Stromal cell of bone marrow (primary cell): Measurements from ENCODE around the gene ATP6V0E1.

Source experiments
- DNase-seq: peaks from one replicate; pipeline ENCODE4 v3.0.0-alpha.2; 2012; ENCODE audit warnings: low read depth

The ATP6V0E1 gene

DNA sequence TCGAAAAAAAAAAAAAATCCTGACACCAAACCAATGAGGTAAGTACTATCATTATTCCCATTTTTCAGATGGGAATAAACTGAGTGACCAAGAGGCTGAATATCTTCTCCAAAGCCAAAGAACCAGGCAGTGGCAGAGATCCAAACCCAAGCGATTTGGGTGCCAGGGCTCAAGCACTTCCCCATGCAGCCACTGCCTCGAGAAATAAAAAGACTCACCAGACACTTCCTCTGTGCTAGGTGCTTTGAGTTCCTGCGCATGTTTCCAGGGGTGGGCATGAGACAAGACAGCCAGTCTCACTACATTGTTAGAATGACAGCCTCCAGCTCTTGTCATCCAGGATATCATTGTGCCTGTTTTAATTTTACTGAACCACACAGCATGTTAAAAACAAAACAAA, 26.6 kb upstream of the ATP6V0E1 start:
- DNase-seq = no peak

DNA sequence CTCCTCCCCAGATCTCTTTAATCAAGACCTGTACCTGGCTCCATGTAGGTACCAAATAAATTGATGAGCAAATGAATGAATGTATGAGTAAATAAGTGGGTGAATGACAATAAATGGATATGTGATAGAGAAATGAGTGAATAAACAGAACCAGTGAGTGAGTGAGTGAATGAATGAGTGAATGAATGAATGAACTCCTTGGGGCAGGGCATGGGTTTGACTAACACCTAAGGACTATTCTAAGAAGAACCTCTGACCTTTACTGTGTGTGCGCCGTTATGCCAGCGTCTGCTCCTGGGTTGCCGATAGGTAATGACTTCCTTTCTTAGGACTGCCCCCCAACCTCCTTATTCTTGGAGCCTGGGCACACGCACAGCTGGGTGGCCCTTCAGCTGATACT, 26.1 kb upstream of the ATP6V0E1 start:
- no peak for DNase-seq

DNA sequence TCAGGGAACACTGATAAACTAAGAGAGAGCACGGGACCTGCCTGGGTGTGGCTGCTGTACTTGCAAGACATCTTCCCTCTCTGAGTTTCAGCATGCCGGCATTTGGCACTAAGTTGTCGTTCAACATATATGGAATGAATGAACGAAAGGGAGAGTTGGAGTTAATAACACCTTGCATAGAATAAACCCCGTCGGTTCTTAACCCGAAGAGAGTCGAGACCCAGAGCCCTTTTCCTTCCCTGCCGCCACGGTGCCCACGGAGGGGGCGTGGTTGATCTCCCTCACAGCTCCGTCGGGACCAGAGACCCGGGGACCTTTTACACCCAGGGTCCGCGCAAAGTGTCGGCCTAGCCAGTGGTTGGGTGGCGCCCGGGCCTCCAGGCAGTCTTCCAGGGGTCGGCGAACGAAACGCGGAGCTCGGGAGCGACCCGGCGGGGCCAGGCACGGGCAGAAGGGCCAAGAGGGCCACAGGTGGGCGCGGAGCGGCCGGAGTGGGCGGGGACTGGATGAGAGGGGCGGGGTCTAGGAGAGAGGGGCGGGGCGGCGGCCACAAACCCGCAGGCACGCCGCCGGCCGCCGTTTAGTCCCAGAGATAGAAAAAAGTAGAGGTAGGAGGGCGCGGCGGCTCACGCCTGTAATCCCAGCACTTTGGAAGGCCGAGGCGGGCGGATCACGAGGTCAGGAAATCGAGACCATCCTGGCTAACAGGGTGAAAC, 25.1 kb upstream of the ATP6V0E1 start:
- no peak for DNase-seq

DNA sequence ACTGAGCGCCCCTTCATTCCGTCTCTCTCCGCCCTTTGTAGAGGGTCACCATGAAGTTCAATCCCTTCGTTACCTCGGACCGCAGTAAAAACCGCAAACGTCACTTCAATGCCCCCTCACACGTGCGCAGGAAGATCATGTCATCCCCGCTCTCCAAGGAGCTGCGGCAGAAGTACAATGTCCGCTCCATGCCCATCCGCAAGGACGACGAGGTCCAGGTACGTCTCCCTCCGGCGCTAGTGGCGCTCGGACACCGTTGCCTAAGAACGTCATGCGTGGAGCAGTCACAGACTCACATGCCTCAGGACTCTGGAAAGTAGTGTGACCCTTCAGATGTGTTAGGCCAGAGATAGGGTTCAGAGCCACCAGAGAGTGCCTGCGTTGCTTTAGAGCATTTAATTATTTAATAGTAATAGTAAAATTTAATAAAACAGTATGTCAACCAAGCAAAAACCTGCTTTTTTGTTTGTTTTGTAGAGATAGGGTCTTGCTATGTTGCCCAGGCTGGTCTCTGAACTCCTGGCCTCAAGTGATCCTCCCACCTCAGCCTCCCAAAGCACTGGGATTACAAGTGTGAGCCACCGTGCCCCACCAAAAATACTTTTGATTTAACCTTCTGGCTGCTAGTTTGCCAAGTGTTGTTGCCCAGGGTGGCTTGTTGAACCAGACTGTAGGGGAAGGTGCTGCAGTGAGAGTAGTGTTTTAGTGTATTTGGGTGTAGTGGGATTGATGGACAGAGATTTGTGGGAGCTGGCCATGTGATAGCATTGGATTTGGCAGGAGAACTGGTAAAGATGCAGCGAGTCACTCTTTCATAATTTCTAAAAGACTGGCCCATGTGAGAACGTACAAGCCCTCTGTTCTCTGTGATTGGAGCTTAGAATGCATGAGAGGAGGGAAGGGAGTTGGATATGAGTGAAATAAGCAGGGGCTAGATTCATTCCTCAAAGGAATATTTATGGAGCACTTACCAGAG, 23.5 kb upstream of the ATP6V0E1 start:
- DNase-seq = no peak

DNA sequence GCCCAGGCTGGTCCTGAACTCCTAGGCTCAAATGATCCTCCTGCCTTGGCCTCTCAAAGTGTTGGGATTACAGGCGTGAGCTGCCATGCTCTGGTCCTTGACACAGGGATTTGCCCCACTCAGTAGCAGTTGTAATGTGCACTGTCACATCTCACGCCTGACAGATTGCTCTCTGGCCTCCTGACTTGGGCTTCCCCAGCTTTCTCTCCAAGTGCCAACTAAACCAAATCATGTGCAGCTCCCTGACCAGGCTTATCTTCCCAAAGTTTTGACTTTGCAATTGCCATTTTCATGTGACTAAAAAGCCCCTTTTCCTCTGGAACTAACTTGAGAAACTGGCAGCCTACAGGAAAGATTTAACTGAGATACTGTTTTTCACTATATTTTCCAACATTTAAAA, 13.7 kb upstream of the ATP6V0E1 start:
- DNase-seq = no peak

DNA sequence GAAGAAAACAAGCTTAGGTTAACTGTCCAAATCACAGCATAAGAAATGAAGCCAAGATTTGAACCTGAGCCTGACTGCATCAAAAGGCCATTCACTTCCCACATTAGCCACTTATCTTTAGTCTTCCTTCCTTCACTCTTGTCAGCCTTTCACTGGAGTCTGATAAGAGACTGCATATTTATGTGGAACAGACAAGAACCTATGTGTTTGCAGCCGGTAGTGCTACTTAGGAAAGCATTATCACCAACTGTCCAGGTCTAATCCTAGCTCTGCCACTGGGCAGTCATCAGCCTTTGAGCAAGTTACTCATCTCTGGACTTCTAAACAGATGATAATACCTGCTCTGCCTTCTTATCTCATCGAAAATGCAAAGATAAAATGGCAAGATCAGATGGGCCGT, 12.1 kb upstream of the ATP6V0E1 start:
- no peak for DNase-seq

DNA sequence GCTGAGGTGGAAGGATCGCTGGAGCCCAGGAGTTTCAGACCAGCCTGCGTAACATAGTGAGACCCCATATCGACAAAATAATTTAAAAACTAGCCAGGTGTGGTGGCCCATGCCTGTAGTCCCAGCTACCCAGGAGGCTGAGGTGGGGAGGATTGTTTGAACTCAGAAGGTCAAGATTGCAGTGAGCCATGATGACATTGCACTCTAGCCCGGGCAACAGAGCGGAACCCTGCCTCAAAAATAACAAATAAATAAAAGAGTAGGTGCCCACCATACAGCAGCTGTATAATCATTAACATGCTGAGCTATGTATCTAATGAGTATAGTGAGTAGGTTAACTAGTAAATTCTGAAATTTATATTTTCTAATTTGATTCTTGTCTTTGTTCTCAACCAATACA, 11.0 kb upstream of the ATP6V0E1 start:
- DNase-seq = no peak

DNA sequence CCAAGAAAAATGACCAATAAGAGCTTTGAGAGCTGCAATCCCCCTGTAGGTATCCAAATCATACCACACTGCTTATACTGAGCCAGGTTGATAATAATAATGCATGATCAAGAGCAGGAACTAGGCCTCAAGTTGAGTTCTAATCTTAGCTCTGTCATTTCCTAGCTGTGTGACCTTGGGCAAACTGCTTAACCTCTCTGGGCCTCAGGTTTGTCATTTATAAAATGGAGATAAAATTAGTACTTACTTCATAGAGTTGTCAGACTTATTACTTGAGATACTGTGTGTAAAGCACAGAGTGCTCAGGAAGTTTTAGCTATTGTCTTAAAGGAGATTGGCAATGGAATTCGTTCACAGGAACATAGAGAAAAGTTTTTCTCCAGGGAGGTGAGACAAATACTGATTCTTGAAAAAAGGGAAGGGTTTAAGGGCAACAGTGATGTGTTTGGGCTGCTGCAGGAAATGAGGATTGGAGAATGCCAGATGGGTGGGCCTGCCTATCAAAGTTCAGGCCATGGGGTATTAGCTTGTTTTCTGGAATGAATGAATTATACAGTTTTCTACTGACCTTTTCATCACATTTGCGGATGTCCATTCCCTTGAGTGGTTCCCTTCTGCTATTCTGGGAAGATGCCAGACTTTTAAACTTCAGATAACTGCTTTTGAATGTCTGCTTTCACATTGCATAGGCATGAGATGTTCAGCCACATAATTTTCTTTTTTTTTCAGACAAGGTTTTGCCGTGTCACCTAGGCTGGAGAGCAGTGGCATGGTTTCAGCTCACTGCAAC, 10.2 kb upstream of the ATP6V0E1 start:
- DNase-seq = peak; percentile 59

DNA sequence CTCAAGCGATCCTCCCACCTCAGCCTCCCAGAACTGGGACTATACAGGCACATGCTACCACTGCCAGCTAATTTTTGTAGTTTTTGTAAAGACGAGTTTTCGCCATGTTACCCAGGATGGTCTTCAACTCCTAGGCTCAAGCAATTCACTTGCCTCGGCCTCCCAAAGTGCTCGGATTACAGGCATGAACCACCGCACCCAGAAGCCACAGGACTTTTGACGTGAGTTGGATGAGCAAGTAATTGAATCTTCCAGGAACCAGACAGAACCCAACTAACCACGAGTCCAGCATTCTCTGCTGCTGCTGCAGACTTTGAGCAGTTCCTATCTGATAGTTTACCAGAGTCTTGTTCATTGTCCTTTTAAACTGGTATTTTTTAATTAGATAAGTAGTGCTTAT, 9.6 kb upstream of the ATP6V0E1 start:
- peak; percentile 43 for DNase-seq

DNA sequence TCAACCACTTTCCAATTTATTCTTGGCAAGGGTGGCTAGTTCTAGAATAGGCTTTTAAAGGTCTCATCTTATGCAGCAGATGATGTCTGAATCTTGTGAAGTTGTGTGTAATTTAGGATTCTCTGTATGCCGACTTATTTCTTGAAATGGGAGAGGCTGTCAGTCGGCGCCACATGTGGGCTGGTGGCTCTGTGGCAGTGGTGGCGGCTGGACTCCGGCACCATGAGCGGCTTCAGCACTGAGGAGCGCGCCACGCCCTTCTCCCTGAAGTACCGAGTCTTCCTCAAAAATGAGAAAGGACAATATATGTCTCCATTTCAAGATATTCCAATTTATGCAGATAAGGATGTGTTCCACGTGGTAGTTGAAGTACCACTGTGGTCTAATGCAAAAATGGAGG, 8.3 kb upstream of the ATP6V0E1 start:
- no peak for DNase-seq

DNA sequence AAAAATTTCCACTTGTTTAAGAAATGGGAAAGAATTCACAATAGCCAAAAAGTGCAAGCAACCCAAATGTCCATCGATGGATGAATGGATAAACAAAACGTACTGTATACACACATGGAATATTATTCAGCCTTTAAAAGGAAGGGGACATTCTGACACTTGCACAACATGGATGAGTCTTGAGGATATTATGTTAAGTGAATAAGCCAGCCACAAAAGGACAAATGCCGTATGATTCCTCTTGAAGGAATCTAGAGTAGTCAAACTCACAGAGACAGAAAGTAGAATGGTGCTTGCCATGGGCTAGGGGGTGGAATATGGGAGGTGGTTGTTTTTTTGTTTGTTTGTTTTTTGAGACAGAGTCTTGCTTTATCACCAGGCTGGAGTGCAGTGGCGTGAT, 3.8 kb upstream of the ATP6V0E1 start:
- DNase-seq = no peak

DNA sequence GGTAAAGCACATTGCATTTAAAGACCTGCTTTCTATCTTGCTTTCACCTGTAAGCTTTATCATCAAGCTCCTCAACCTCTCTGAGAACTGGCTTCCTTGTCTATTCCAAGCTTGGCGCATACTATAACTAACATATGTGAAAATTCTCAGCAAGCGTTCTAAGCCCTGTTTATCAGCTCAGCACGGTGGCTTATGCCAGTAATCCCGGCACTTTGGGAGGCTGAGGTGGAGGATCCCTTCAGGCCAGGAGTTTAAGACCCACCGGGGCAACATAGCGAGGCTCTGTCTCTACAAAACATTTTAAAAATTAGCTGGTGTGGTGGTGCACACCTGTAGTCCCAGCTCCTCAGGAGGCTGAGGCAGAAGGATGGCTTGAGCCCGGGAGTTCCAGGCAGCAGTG, 1.6 kb upstream of the ATP6V0E1 start:
- DNase-seq = no peak

DNA sequence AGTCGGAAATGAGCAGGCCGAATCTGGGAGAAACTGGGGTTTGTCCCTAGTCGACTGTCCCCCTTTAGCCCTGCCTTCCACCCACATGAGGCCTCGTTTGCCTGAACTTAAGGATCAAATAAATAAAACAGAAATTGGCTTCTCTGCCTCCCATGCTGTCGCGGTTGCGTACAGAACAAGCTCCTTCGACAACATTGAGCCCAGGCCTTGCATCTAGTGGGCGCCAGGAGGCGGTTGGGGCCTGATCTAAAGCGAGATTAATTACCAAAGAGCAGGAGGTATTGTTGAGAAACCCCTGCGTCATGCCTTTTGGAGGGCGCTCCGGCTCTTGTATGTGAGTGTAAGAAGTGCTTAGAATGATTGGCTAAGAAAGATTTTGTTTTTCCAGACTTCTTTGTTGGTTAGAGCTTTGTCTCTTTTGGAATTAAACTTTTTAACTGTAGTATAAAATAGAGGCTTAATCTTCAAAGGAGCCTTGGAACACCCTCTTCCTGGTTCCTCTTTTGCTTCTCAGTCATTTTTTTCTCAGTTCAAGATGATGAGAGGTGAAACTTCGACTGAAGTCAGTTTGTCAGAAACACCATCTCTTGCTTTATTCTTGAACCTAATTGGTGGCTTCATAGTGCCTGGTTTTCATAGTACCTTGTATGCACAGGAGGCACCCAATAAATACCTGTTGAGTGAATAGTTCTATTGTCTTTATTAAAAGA, 828 bp downstream of the ATP6V0E1 start:
- DNase-seq = peak; percentile 83

DNA sequence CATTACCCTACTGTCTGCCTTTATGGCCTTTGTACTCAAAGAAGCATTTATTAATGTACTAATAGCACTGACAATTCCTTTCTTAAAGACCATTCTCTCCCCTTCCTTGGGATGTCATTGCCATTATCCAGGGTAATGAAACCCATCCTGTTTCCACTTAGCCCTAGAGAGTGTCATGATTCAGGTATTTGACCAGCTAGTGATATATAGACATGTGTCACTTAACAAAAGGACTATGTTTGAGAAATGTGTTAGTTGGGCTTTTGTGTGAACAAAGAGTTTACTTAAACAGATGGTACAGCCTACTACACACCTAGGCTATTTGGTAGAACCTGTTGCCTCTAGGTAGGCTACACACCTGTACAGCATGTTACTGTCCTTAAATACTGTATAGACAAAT, 2.0 kb downstream of the ATP6V0E1 start:
- DNase-seq = no peak

DNA sequence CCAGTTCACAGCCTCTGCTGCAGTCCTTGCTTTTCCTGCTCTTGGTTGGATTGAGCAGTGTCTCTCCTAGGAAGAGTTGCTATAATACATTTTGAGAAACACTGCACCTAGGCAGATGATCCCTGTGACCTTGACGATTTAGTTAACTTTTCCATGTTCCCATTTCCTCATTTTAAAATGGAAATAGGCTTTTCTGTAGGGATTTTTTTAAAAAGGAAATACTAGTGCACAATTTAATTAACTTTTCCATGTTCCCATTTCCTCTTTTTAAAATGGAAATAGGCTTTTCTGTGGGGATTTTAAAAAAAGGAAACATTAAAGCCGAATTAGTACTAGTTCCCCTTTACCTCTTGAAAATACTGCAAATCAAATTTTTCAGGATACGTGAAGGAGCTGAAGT, 4.7 kb downstream of the ATP6V0E1 start:
- no peak for DNase-seq

DNA sequence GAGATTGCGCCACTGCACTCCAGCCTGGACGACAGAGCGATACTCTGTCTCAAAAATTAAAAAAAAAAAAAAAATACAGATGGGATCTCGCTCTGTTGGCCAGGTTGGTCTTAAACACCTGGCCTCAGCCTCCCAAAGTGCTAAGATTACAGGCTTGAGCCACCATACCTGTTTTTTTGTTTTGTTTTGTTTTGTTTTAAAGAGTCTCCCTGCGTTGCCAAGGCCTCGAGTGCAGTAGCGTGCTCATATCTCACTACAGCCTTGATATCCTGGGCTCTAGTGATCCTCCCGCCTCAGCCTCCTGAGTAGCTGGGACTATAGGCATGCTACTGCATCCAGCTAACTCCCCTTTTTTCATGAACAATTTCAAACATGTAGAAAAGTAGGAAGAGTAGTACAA, 7.2 kb downstream of the ATP6V0E1 start:
- no peak for DNase-seq

DNA sequence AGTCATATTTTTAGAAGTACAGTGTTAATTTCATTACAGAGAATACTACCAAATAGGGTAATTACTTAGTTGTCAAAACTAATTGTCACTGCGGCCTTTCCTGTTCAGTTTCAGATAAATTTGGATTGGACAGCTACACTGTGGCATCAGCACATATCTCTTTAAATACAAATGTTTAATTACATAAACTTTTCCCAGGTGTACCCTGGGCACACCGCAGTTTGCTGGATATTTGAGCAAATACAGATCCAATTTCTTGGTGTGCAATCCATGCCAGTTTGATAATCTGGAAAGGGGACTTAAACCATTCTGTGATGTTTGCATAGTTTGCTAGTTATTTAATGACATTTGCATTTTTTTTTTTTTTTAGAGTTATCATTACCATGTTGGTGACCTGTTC, 10.8 kb downstream of the ATP6V0E1 start:
- no peak for DNase-seq

DNA sequence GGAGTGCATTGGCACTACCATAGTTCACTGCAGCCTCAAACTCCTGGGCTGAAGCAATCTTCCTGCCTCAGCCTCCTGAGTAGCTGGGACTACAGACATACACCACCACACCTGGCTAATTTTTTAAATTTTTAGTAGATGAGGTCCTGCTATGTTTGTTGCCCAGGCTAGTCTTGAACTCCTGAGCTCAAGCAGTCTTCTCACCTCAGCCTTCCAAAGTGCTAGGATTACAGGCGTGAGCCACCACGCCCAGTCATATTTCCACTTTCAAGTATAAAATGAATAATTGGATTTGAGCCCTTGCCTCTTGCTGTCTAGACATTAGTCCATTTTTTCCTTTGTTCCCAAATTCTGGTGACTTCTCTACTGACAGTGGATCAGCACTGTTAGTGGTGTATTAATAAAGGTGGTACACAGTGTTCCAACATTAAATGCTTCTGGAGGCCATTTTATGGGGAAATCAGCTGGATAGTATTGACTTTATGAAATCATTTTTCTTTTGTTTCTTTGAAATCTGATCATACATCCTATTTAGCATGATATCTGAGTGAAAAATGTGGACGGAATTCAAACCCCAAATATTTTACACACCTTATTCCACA, 15.9 kb downstream of the ATP6V0E1 start:
- no peak for DNase-seq

DNA sequence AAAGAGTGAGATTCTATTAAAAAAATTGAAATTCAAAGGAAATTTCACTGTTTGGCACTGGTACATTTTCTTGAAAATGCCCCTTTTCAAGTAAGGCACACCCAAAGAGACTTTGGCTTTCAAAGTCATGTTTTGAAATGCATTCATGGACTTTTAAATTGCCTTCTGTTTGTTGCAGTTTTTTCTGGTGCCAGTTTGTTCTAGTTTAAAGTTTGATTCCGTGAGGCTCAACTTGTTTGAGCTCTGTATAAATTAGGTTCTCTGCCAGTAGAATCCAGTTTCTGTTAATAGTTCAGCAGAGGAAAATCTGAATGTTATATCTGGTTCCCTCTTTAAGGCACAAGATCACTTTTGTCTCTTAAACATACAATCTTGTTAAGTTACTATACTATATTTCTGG, 16.4 kb downstream of the ATP6V0E1 start:
- no peak for DNase-seq

DNA sequence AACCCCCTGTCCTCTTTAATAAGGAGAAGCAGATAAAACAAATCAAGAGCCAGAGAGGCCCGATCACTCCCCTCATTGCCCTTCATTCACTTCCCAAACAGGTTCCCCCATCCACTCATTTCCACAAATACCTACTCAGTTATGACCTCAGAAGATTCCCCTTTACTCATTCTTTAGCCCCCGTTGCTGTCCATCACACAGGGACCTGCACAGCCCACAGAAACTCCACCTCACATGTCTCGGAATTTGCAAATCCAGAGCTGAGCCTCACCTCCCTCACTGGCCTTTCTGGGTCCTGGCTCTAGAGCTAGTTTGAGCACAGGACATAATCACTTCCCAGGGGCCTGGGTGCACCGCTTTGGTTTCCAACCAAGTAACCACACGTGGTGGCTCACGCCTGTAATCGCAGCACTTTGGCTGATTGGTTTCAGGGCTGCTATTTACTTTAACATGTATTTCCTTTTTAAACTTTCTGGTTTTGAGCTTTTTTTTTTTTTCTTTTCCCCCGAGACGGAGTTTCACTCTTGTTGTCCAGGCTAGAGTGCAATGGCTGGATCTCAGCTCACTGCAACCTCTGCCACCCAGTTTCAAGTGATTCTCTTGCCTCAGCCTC, 17.8 kb downstream of the ATP6V0E1 start:
- no peak for DNase-seq

DNA sequence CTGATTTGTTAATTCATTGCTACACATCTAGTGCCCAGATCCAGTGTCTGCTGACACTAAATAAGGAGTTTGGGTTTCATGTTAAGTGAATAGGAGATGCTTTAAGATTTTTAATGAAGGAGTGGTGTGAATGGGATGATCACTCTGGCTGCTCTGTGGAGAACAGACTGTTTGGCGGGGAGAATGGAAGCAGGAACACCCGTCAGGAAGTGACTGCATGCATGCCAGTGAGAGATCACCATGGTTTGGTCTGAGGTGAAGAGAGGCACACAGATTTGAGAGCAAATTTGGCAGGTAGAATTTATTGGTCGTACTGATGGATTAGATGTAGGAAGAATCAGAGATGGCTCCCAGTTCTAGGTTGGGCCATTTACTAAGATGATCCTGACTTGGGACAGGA, 19.8 kb downstream of the ATP6V0E1 start:
- no peak for DNase-seq
